Liver (tissue), 3 donors: Measurements from ENCODE around the gene RNASE13.

ENCODE experiments used
- ATF3 ChIP-seq: IDR thresholded peaks from 2 replicates; pipeline ENCODE4 v1.6.1; 2016; ENCODE audit warnings: antibody characterized with exemption
- EGR1 ChIP-seq, 2 donors: IDR thresholded peaks; 2 replicates each; pipeline ENCODE4 v1.6.1; 2016 to 2018; ENCODE audit warnings: antibody characterized with exemption in 2 of 2, low read depth in 2 of 2
- GABPA ChIP-seq, 2 donors: IDR thresholded peaks in 1 of 2; conservative IDR thresholded peaks in 1 of 2; 2 replicates each; pipeline ENCODE4 v1.6.1; 2016; ENCODE audit warnings: antibody characterized with exemption in 2 of 2, mild to moderate bottlenecking in 1 of 2, moderate library complexity in 1 of 2
- HNF4A ChIP-seq, 2 donors: conservative IDR thresholded peaks; 2 replicates each; pipeline ENCODE4 v1.6.1; 2016; ENCODE audit warnings: antibody characterized with exemption in 2 of 2, mild to moderate bottlenecking in 2 of 2
- JUND ChIP-seq, 2 donors: IDR thresholded peaks; 2 replicates each; pipeline ENCODE4 v1.6.1; 2016; ENCODE audit warnings: antibody characterized with exemption in 2 of 2
- RAD21 ChIP-seq, 2 donors: IDR thresholded peaks; 2 replicates each; pipeline ENCODE4 v1.6.1; 2016; ENCODE audit warnings: antibody characterized with exemption in 2 of 2, mild to moderate bottlenecking in 2 of 2
- REST ChIP-seq: IDR thresholded peaks from 2 replicates; pipeline ENCODE4 v1.6.1; 2016; ENCODE audit warnings: antibody characterized with exemption, mild to moderate bottlenecking
- SP1 ChIP-seq: IDR thresholded peaks from 2 replicates; pipeline ENCODE4 v1.6.1; 2018; ENCODE audit warnings: antibody characterized with exemption, mild to moderate bottlenecking
- TAF1 ChIP-seq: conservative IDR thresholded peaks from 2 replicates; pipeline ENCODE4 v1.6.1; 2016; ENCODE audit warnings: antibody characterized with exemption, mild to moderate bottlenecking
- YY1 ChIP-seq: IDR thresholded peaks from 2 replicates; pipeline ENCODE4 v1.6.1; 2016; ENCODE audit warnings: antibody characterized with exemption, mild to moderate bottlenecking
- TF ChIP-seq, protein P1 (sequence below): fragments of 150-350 bp; IDR thresholded peaks from 2 replicates; pipeline ENCODE4 v1.5.1; 2017; ENCODE audit warnings: improper control_type of control experiment, low read depth, low read length; ENCODE audit not compliant: missing input control
- TF ChIP-seq, protein P2 (sequence below): IDR thresholded peaks from 2 replicates; pipeline ENCODE4 v1.6.1; 2016; ENCODE audit warnings: antibody characterized with exemption
- donor health status: healthy.
- donor health status: healthy.

- TF ChIP-seq, protein P1, sequence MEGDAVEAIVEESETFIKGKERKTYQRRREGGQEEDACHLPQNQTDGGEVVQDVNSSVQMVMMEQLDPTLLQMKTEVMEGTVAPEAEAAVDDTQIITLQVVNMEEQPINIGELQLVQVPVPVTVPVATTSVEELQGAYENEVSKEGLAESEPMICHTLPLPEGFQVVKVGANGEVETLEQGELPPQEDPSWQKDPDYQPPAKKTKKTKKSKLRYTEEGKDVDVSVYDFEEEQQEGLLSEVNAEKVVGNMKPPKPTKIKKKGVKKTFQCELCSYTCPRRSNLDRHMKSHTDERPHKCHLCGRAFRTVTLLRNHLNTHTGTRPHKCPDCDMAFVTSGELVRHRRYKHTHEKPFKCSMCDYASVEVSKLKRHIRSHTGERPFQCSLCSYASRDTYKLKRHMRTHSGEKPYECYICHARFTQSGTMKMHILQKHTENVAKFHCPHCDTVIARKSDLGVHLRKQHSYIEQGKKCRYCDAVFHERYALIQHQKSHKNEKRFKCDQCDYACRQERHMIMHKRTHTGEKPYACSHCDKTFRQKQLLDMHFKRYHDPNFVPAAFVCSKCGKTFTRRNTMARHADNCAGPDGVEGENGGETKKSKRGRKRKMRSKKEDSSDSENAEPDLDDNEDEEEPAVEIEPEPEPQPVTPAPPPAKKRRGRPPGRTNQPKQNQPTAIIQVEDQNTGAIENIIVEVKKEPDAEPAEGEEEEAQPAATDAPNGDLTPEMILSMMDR, result no peak
- no peak for TF ChIP-seq GABPA (IDR thresholded peaks at IDR 0.05 in 1 of 2, conservative IDR thresholded peaks at IDR 0.05 in 1 of 2)
- TF ChIP-seq HNF4A (conservative IDR thresholded peaks at IDR 0.05), result no peak
- no peak for TF ChIP-seq REST
- TF ChIP-seq JUND (IDR thresholded peaks at IDR 0.05), result no peak
- no peak for TF ChIP-seq ATF3
- TF ChIP-seq SP1, result peak; percentile 40
- TF ChIP-seq RAD21 (IDR thresholded peaks at IDR 0.05), result no peak
- TF ChIP-seq YY1, result no peak
- TF ChIP-seq, protein P2, sequence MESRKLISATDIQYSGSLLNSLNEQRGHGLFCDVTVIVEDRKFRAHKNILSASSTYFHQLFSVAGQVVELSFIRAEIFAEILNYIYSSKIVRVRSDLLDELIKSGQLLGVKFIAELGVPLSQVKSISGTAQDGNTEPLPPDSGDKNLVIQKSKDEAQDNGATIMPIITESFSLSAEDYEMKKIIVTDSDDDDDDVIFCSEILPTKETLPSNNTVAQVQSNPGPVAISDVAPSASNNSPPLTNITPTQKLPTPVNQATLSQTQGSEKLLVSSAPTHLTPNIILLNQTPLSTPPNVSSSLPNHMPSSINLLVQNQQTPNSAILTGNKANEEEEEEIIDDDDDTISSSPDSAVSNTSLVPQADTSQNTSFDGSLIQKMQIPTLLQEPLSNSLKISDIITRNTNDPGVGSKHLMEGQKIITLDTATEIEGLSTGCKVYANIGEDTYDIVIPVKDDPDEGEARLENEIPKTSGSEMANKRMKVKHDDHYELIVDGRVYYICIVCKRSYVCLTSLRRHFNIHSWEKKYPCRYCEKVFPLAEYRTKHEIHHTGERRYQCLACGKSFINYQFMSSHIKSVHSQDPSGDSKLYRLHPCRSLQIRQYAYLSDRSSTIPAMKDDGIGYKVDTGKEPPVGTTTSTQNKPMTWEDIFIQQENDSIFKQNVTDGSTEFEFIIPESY, result no peak
- TF ChIP-seq EGR1 (IDR thresholded peaks at IDR 0.05; ENCODE audit: low read depth in 2 of 2), result no peak
- TF ChIP-seq TAF1, result no peak
Measured at GRCh38 chr14:21054768-21055145, 20.1 kb upstream of the RNASE13 start.
